DLD1 (cell line): ENCODE measurements around the gene IFIT3.

Experiments
- in situ Hi-C: cut with HindIII; loops from 2 replicates; pipeline ENCODE4 v1.10.0; 2017; ENCODE audit warnings: low sequenced_read_pairs

The IFIT3 gene

DNA sequence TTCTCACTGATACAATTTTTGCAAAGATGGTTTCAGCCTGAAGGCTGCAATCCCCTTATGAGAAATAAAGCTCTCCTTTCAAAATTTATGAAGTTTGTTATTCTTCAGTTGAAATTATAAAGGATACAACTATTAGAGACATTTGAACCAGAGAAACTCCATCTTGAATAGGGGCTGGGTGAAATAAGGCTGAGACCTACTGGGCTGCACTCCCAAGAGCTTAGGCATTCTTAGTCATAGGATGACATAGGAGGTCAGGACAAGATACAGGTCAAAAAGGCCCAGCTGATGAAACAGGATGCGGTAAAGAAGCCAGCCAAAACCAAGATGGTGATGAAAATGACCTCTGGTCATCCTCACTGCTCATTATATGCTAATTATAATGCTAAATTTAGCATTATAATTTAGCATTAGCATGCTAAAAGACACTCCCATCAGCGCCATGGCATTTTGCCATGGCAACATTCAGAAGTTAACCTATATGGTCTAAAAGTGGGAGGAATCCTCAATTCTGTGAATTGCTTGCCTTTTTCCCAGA lies 27.7 kb downstream of the IFIT3 start:
- in situ Hi-C loops, result no loop called here

DNA sequence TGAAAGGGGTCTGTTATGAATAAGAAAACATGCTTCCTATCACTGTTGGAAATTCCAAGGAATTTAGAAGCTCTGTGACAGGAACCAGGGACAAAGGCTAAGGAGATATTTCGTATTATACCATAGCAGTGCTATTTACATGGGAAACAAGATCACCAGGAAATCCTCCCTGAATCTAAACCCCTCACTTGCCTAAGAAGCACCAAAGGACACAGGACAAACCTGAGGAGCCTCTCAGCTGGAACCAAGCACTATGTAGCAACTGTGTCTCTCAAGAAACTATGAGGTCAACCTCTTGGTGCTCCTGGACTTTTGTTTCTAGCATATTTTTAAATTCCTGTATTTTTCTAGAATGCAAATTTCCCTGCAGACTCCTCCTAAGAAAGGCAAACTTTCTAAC lies 29.3 kb downstream of the IFIT3 start:
- in situ Hi-C loops, result no loop called here

DNA sequence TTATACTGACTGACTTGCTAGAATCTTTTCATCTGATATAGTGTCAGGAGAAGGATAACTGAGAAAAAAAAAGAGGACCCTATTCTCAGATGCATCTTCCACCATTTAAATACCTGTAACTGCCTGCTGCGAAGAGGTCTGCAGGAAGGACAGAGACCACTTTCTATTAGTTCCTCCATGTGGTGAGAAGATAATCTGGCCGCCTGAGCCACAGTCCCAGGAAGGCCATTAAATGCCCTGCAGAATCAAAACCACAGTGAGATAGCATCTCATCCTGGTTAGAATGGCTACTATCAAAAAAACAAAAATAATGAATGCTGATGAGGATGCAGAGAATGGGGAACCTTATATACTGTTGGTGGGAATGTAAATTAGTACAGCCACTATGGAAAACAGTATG lies 30.2 kb downstream of the IFIT3 start:
- in situ Hi-C loops, result no loop called here

GRCh38 chr10:89360157-89360556 lies 32.4 kb downstream of the IFIT3 start:
- in situ Hi-C loops, result no loop called here

DNA sequence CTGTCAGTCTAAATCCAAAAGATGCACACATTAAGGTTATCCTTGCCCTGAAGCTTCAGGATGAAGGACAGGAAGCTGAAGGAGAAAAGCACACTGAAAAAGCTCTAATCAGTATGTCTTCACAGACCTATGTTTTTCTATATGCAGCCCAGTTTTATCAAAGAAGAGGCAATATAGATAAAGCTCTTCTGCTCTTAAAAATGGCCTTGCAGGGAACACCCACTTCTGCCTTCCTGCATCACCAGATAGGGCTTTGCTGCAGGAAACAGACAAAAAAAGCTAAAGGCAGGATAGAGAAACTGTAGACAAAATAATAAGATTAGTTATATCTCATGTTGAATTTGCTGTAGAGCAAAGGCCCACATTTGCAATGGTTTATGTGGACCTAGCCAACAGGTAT lies 35.1 kb downstream of the IFIT3 start:
- in situ Hi-C loops, result no loop called here

- in situ Hi-C loops, result no loop called here
Measured at GRCh38 chr10:89363729-89364442, 36.1 kb downstream of the IFIT3 start.

- in situ Hi-C loops, result no loop called here
Measured at GRCh38 chr10:89364531-89364930, 36.7 kb downstream of the IFIT3 start.

DNA sequence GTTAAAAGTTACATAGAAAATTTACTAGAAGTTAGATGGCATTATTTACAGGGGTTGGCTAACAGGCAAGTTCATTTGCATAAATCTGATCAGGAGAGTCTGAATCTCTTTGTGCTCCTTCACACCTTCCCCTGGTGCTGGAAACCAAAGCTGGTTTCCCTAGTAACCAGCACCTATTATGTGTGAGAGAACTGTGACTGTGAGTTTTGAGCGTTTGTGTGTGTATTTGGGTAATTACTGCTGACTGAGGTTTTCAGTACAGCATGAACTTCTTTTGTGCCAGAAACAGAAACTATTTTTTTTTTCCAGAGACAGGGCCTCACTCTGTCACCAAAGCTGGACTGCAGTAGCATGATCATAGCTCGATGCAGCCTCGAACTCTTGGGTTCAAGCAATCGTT lies 39.7 kb downstream of the IFIT3 start:
- in situ Hi-C loops, result no loop called here

- in situ Hi-C loops, result no loop called here
Measured at GRCh38 chr10:89368129-89368528, 40.3 kb downstream of the IFIT3 start.

DNA sequence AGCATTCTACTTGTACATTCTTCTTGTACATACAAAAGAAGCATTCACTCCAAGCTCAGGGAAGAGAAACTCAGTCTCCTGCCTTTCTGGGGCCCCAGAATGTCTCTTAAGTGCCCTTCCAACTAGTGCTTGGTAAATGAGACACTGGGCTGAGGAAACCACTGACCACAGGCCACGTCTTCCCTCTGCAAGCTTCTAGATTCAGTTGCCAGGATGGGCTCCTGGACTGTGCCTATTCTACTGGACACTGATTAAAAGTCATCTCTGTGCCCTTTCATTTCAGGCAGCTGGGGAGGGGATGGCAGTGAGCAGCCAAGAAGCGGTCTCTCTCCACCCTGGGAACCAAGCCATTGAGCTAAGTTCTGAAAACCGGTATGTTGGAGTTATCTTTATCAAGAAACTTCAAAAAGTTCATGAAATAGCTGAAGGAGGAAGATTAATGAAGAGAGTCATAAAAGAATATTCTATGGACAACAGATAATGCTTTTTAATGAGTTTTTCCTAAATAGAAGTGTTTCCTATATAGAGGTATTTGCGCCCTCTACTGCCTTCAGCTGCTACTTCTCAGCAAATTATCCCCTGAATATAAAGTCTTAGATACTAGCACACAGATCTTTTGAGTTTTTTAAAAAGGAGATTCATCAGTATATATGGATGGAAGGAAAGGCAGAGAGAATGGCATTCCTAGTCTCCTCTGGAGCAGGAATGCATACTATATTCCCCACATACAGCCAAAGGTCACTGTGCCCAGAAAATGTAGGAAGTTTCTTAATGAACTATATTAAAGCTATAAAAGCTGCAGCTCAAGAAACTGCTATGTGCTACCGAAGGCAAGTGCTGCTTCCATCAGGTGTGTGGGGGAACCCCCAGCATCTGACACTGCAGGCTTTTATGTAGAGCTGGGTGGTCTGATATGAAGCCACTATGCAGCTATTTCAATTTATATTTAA lies 41.6 kb downstream of the IFIT3 start:
- in situ Hi-C loops, result no loop called here

- in situ Hi-C loops, result no loop called here
Measured at GRCh38 chr10:89371079-89371478, 43.3 kb downstream of the IFIT3 start.

DNA sequence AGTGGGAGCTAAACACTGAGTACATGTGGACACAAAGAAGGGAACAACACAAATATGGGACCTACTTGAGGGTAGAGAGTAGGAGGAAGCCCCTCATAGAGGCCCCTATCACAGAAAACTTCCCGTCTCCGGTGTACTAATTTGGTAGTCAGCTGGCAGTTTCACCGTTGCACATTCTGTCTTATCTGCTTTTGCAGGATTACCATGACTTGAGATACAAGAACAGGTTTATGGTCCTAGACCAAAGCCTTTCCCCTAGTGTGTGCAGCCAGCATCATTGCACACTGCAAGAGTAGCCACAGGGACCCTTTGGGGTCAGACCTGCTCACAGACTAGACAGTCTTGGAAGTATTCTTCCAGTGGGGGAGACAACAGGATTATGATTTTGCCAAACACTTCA lies 44.2 kb downstream of the IFIT3 start:
- in situ Hi-C loops, result no loop called here

DNA sequence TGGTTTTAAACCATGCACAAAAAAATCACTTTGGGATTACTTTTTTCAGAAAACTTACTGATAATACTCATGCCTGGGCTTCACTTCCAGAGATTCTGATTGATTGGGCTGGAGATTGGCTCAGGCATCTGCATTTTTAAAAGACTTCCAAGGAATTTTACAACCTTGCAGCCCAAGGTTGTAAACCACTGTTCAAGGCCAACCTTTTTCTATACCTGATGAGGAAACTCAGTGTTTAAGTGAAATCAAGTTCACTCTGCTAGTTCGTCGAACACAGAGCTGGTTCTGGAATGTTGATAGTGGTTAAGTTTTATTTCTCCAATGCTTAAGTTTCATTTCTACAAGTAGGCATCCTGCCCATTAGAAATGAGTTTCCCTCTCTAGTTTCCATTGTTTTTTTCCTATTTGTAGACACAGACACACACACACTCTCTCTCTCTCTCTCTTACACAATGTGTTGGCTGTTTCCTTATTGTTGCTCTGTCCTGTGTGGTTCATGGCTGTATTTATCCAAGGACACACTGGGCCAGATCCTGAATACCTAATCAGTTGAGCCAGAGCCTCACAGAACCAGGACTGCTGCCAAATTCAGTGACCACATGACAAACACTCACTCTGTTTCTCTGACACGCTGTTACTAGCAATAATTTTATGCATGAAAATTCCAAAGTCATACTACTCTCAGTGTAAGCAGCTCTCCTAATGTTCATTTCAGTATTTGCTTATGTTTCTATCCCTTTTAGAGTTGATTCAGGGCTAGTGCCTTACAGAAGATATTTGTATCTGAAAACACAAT lies 46.3 kb downstream of the IFIT3 start:
- in situ Hi-C loops, result no loop called here

GRCh38 chr10:89374713-89375141 lies 46.9 kb downstream of the IFIT3 start:
- in situ Hi-C loops, result no loop called here

DNA sequence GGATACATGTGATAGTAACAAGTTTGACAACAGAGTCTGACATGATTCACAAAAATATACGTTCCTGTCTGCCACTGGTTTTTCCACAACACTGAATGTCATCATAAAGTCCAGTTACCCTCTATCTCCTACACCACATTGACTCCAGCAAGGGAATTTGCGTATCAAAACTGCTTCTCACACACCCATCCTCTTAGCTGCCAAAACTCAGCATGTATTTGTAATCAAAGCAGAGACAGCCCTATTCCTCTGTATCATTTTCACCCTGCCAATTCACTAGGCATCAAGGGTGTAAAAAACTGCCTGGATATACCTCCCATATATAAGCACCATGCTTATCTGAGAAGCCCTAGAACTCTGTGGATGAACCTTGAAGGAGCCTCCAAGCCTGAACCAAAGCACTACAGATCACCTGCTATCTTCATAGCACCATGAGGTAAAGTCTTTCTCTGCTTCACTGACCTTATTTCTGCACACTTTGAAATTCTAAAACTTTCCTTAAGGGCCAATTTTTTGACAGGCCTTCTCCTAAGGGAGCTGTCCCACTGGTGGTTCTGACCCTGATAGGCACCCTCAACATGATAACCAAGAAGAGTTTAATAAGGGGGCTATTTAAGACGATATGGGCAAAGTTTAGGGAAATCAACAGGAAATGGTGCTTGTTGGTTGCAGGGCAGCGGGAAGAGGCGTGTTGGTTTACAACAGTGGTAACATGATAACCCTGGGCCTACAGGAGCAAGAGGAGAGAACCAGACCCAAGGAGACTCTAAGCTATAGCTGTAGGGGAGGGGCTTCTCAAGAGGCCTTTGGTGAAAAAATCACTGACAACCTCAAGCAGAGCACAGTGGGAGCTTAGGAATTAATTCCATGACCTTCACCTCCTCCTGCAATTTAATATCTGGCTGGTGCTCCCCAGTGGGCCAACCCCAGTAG lies 50.2 kb downstream of the IFIT3 start, which contains the start of gene IFIT1B:
Gene IFIT1B, plus strand, starts transcription at position 352 of the 933 bp plus-strand sequence. Its CDS starts 80 bp downstream, at position 432.
- in situ Hi-C loops, result no loop called here

- in situ Hi-C loops, result no loop called here
Measured at GRCh38 chr10:89379103-89379502, 51.3 kb downstream of the IFIT3 start.

DNA sequence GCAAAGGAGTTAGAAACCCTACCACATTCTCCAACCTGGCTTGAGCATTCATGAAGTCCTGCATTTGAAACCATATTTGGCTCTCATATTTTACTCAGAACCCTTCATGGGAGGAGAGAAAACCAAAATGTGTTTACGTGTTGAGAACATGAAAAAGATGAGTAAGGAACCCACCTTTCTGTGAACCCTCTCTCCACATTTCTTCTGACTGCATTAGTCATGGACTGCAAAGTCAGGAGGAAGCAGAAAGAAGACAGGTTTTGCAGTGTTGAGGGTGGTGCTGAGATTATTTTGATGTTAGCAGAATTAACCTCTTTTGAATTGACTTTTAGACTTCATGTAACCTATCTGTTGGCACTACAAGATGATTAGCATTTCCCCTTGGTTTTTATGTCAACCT lies 55.0 kb downstream of the IFIT3 start:
- in situ Hi-C loops, result no loop called here

DNA sequence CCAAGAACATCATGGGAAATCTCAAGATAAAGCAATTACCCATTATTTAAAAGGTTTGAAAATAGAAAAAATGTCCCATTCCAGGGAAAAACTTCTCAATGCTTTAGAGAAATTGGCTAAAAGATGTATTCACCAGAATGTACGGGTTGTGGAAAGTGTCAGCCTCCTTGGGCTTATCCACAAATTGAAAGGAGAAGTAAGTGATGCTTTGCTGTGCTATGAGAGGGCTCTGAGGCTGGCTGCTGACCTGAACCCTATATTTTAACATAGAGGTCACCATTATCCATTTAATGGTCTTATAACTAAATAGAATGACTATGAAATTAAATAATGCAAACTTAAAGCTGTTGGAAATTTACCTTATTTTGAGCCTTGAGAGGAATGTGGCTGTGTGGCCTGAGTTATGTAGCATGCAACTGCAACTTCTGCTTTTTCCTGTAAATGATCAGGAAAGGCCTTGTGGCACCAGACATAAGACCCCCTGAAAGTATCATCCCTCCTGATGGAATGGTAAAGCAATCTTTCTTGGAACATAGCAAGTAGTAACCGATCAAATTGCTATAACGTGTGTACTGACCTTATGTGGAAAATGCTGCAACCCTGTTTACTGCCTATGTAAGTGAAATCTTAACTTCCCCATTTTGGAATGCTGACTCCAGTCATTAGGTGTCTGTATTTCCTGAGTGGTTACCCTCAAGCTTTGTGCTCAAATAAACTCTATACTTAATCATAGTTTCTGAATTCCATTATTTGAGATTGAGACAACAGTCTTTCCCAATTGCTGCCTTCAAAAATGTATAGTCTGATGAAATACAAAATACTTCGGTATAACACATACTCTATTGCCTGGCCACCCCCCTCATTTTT lies 56.9 kb downstream of the IFIT3 start:
- in situ Hi-C loops, result no loop called here

- in situ Hi-C loops, result no loop called here
Measured at GRCh38 chr10:89388806-89389205, 61.0 kb downstream of the IFIT3 start.
